VCaP (cell line): ENCODE data around the gene ZNF148.

Source experiments
- H3K27ac ChIP-seq: fragments of 450-650 bp; 2 replicates; pipeline ENCODE4 v1.5.1; 2017
- CTCF ChIP-seq: fragments of 450-650 bp; conservative IDR thresholded peaks from 2 replicates; pipeline ENCODE4 v1.5.1; 2017; ENCODE audit warnings: mild to moderate bottlenecking, moderate library complexity

ZNF148 gene

GRCh38 chr3:125238759-125239158 is 136.4 kb downstream of the ZNF148 start:
- TF ChIP-seq CTCF: no peak
- H3K27ac ChIP-seq: no peak overlapping the region

- no peak overlapping the region for H3K27ac ChIP-seq
- TF ChIP-seq CTCF: no peak
Measured at GRCh38 chr3:125236331-125236903, 138.7 kb downstream of the ZNF148 start.

- no peak overlapping the region for H3K27ac ChIP-seq
- no peak for TF ChIP-seq CTCF
Measured at GRCh38 chr3:125234831-125235230, 140.3 kb downstream of the ZNF148 start.

GRCh38 chr3:125232401-125232800 is 142.7 kb downstream of the ZNF148 start:
- H3K27ac ChIP-seq: no peak overlapping the region
- TF ChIP-seq CTCF: no peak

GRCh38 chr3:125231895-125232294 is 143.2 kb downstream of the ZNF148 start:
- no peak for TF ChIP-seq CTCF
- H3K27ac ChIP-seq: no peak overlapping the region

GRCh38 chr3:125229707-125230106 is 145.4 kb downstream of the ZNF148 start:
- H3K27ac ChIP-seq: no peak overlapping the region
- TF ChIP-seq CTCF: no peak

- no peak for TF ChIP-seq CTCF
- H3K27ac ChIP-seq: no peak overlapping the region
Measured at GRCh38 chr3:125229168-125229567, 146.0 kb downstream of the ZNF148 start.
